GM23338 (cell line): ENCODE data around the gene CCDC102A. TPM values are rescaled to one million over a fixed set of nuclear protein-coding genes. Genes with fewer than 3 reads are reported as not detected.

Experiments
- ATAC-seq: fragments of 200-7000 bp; cut with Tn5 transposase; 3 replicates; pipeline ENCODE4 v1.9.1; 2020
- DNase-seq: peaks from one replicate; pipeline ENCODE4 v3.0.0-alpha.2; 2015; ENCODE audit warnings: low spot score
- H2AFZ ChIP-seq: fragments of 200-600 bp; sonication (generic); 2 replicates; pipeline ENCODE4 v1.8.0; 2016; ENCODE audit warnings: antibody characterized with exemption, mild to moderate bottlenecking, moderate library complexity
- H3F3A ChIP-seq: fragments of 200-600 bp; sonication (generic); replicated peaks from 2 replicates; pipeline ENCODE4 v1.8.0; 2017; ENCODE audit warnings: antibody characterized with exemption, mixed run types, low read depth
- H3K27ac ChIP-seq: fragments of 200-600 bp; sonication (generic); 2 replicates; pipeline ENCODE4 v1.6.1; 2016; ENCODE audit warnings: low read depth
- H3K27me3 ChIP-seq: fragments of 200-600 bp; sonication (generic); 2 replicates; pipeline ENCODE4 v1.8.0; 2016; ENCODE audit warnings: mild to moderate bottlenecking, mixed run types, moderate library complexity; ENCODE audit not compliant: insufficient read depth
- H3K36me3 ChIP-seq: fragments of 200-600 bp; sonication (generic); 2 replicates; pipeline ENCODE4 v1.8.0; 2016; ENCODE audit warnings: mild to moderate bottlenecking; ENCODE audit not compliant: insufficient read depth
- H3K4me1 ChIP-seq: fragments of 200-600 bp; sonication (generic); 2 replicates; pipeline ENCODE4 v1.8.0; 2016; ENCODE audit warnings: mild to moderate bottlenecking, moderate library complexity; ENCODE audit not compliant: insufficient read depth
- H3K4me2 ChIP-seq: fragments of 200-600 bp; sonication (generic); 2 replicates; pipeline ENCODE4 v1.7.1; 2017; ENCODE audit warnings: mixed run types
- H3K4me3 ChIP-seq: fragments of 200-600 bp; sonication (generic); 2 replicates; pipeline ENCODE4 v1.6.1; 2016; ENCODE audit warnings: mixed run types
- H3K79me2 ChIP-seq: fragments of 200-600 bp; sonication (generic); replicated peaks from 2 replicates; pipeline ENCODE4 v1.8.0; 2017; ENCODE audit warnings: mild to moderate bottlenecking; ENCODE audit not compliant: insufficient read depth
- H3K9me2 ChIP-seq: fragments of 200-600 bp; sonication (generic); 2 replicates; pipeline ENCODE4 v1.8.0; 2017; ENCODE audit not compliant: insufficient read depth
- H4K20me1 ChIP-seq: fragments of 200-600 bp; sonication (generic); replicated peaks from 2 replicates; pipeline ENCODE4 v1.8.0; 2017; ENCODE audit warnings: mild to moderate bottlenecking; ENCODE audit not compliant: insufficient read depth
- H3K27ac Mint-ChIP-seq: 2 replicates; pipeline ENCODE4 v1.8.0; 2020; ENCODE audit warnings: inconsistent platforms, mild to moderate bottlenecking, moderate library complexity, mixed read lengths
- H3K27me3 Mint-ChIP-seq: 3 replicates; pipeline ENCODE4 v1.8.0; 2022; ENCODE audit warnings: low read depth, mild to moderate bottlenecking, moderate library complexity, mixed read lengths, inconsistent platforms; ENCODE audit not compliant: insufficient read depth, poor library complexity
- H3K36me3 Mint-ChIP-seq: 3 replicates; pipeline ENCODE4 v1.8.0; 2021; ENCODE audit warnings: low read depth, mild to moderate bottlenecking, inconsistent platforms, moderate library complexity, mixed read lengths
- H3K4me1 Mint-ChIP-seq: 3 replicates; pipeline ENCODE4 v1.8.0; 2020; ENCODE audit warnings: mild to moderate bottlenecking, inconsistent platforms, mixed read lengths
- H3K4me3 Mint-ChIP-seq: 3 replicates; pipeline ENCODE4 v1.8.0; 2021; ENCODE audit warnings: moderate library complexity, mild to moderate bottlenecking, inconsistent platforms, mixed read lengths
- H3K9me3 Mint-ChIP-seq: 3 replicates; pipeline ENCODE4 v1.8.0; 2020; ENCODE audit warnings: moderate library complexity, mild to moderate bottlenecking, inconsistent platforms, mixed read lengths
- CREB1 ChIP-seq: fragments of 250-450 bp; sonication (Bioruptor Pico); IDR thresholded peaks from 2 replicates; pipeline ENCODE4 v1.5.0; 2020; ENCODE audit warnings: low read depth, mild to moderate bottlenecking, moderate library complexity
- CTCF ChIP-seq, 2 experiments: fragments of 200-600 bp in 1 of 2; sonication (generic) in 1 of 2; conservative IDR thresholded peaks; 2 replicates each; pipeline versions ENCODE4 v1.5.1 to v1.6.1; 2016 to 2017; ENCODE audit warnings: antibody characterized with exemption in 2 of 2, low read depth in 2 of 2, mild to moderate bottlenecking in 2 of 2, moderate library complexity in 1 of 2
- ETS1 ChIP-seq: IDR thresholded peaks from 2 replicates; pipeline ENCODE4 v1.6.1; 2016; ENCODE audit warnings: antibody characterized with exemption
- EZH2phosphoT487 ChIP-seq: fragments of 200-600 bp; sonication (generic); IDR thresholded peaks from one replicate; pipeline ENCODE4 v1.8.1; 2018; ENCODE audit warnings: antibody characterized with exemption; ENCODE audit not compliant: unreplicated experiment
- NANOG ChIP-seq: IDR thresholded peaks from 2 replicates; pipeline ENCODE4 v1.6.1; 2016; ENCODE audit warnings: antibody characterized with exemption, borderline replicate concordance
- REST ChIP-seq: IDR thresholded peaks from one replicate; pipeline ENCODE4 v1.6.1; 2018; ENCODE audit warnings: antibody characterized with exemption; ENCODE audit not compliant: unreplicated experiment
- ZNF114 ChIP-seq: fragments of 250-450 bp; sonication (Bioruptor Pico); IDR thresholded peaks from 2 replicates; pipeline ENCODE4 v1.5.0; 2020; ENCODE audit warnings: mild to moderate bottlenecking, moderate library complexity
- ZNF331 ChIP-seq: fragments of 250-450 bp; sonication (Bioruptor Pico); IDR thresholded peaks from 2 replicates; pipeline ENCODE4 v1.5.0; 2020; ENCODE audit warnings: low read depth, mild to moderate bottlenecking, moderate library complexity
- polyA plus RNA-seq: library from polyadenylated mRNA; unstranded; fragments of >200 nt; fragmentation: Nextera tagmentation; extraction: Ambion mirVana; gene quantifications from 2 replicates; pipeline ENCODE4 v1.2.1, GENCODE V29; 2016
- total RNA-seq: library from RNA; depleted of rRNA; stranded (reverse); fragments of >200 nt; shearing (Covaris generic); gene quantifications from 2 replicates; pipeline ENCODE4 v1.2.3, GENCODE V29; 2014
- TF ChIP-seq, protein P1 (sequence below): fragments of 250-450 bp; sonication (Bioruptor Pico); IDR thresholded peaks from 2 replicates; pipeline ENCODE4 v1.5.0; 2020; ENCODE audit warnings: mild to moderate bottlenecking, moderate library complexity

Gene CCDC102A
- total and polyA plus RNA-seq, 2 experiments from 2014 or later = 2.0 to 5.2 TPM

GRCh38 chr16:57469046-57469445, 67.3 kb downstream of the CCDC102A start:
- TF ChIP-seq CREB1 (CRISPR knock-in tag) = no peak
- Histone ChIP-seq H3K36me3 (peaks cover 47% of the 10 kb centered on the region), H3K27me3 (no peaks in the 10 kb centered on the region), H3K79me2 (peaks cover 23% of the 10 kb centered on the region), H3K4me3 (no peak overlapping the region), H4K20me1 (peaks cover 7% of the 10 kb centered on the region), H3F3A (0 out of 2 replicates have a peak, but pooled peaks cover 8% of the 10 kb centered on the region), H3K27ac (no peak overlapping the region), H2AFZ (no peak overlapping the region), H3K9me2 (no peaks in the 10 kb centered on the region), H3K4me1 (peaks cover 21% of the 10 kb centered on the region), H3K4me2 (no peak overlapping the region)
- H3K27me3 Mint-ChIP-seq = peaks cover 5% of the 10 kb centered on the region
- no peaks in the 10 kb centered on the region for H3K9me3 Mint-ChIP-seq
- peaks cover 32% of the 10 kb centered on the region for H3K4me1 Mint-ChIP-seq
- H3K4me3 Mint-ChIP-seq = no peak overlapping the region
- ATAC-seq = no peak
- peaks cover 70% of the 10 kb centered on the region for H3K36me3 Mint-ChIP-seq
- DNase-seq = no peak
- H3K27ac Mint-ChIP-seq = no peak overlapping the region

DNA sequence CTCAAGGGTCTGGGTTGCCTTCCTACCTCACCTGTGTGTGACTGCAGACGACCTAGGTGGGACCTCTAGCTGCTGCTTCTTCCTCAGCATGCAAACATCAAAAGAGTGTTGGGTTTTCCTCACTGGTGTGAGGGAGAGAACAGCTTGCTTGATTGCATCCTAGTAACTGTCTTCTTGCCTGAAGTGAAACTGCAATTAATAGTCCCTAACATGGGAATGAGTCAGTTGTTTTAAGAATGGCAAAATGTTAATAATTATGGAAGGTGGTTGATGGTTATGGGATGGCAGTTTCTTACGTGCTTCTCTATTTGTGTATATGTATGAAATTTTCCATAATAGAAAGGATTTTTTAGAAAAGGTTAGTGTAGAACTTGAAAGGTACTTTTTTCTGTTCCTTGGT, 68.0 kb downstream of the CCDC102A start:
- Histone ChIP-seq H3K27ac (no peak overlapping the region), H3K4me3 (no peak overlapping the region), H3K79me2 (peaks cover 30% of the 10 kb centered on the region), H2AFZ (no peak overlapping the region), H3K4me1 (peaks cover 28% of the 10 kb centered on the region), H3F3A (0 out of 2 replicates have a peak, but pooled peaks cover 8% of the 10 kb centered on the region), H3K9me2 (no peaks in the 10 kb centered on the region), H3K36me3 (peaks cover 47% of the 10 kb centered on the region), H4K20me1 (peaks cover 11% of the 10 kb centered on the region), H3K27me3 (no peaks in the 10 kb centered on the region), H3K4me2 (no peak overlapping the region)
- no peak overlapping the region for H3K27ac Mint-ChIP-seq
- DNase-seq (no peak), ATAC-seq (no peak)
- H3K36me3 Mint-ChIP-seq = peaks cover 74% of the 10 kb centered on the region
- peaks cover 36% of the 10 kb centered on the region for H3K4me1 Mint-ChIP-seq
- no peaks in the 10 kb centered on the region for H3K9me3 Mint-ChIP-seq
- H3K27me3 Mint-ChIP-seq = peaks cover 5% of the 10 kb centered on the region
- no peak overlapping the region for H3K4me3 Mint-ChIP-seq
- TF ChIP-seq EZH2phosphoT487 = no peak
- TF ChIP-seq, protein P1, sequence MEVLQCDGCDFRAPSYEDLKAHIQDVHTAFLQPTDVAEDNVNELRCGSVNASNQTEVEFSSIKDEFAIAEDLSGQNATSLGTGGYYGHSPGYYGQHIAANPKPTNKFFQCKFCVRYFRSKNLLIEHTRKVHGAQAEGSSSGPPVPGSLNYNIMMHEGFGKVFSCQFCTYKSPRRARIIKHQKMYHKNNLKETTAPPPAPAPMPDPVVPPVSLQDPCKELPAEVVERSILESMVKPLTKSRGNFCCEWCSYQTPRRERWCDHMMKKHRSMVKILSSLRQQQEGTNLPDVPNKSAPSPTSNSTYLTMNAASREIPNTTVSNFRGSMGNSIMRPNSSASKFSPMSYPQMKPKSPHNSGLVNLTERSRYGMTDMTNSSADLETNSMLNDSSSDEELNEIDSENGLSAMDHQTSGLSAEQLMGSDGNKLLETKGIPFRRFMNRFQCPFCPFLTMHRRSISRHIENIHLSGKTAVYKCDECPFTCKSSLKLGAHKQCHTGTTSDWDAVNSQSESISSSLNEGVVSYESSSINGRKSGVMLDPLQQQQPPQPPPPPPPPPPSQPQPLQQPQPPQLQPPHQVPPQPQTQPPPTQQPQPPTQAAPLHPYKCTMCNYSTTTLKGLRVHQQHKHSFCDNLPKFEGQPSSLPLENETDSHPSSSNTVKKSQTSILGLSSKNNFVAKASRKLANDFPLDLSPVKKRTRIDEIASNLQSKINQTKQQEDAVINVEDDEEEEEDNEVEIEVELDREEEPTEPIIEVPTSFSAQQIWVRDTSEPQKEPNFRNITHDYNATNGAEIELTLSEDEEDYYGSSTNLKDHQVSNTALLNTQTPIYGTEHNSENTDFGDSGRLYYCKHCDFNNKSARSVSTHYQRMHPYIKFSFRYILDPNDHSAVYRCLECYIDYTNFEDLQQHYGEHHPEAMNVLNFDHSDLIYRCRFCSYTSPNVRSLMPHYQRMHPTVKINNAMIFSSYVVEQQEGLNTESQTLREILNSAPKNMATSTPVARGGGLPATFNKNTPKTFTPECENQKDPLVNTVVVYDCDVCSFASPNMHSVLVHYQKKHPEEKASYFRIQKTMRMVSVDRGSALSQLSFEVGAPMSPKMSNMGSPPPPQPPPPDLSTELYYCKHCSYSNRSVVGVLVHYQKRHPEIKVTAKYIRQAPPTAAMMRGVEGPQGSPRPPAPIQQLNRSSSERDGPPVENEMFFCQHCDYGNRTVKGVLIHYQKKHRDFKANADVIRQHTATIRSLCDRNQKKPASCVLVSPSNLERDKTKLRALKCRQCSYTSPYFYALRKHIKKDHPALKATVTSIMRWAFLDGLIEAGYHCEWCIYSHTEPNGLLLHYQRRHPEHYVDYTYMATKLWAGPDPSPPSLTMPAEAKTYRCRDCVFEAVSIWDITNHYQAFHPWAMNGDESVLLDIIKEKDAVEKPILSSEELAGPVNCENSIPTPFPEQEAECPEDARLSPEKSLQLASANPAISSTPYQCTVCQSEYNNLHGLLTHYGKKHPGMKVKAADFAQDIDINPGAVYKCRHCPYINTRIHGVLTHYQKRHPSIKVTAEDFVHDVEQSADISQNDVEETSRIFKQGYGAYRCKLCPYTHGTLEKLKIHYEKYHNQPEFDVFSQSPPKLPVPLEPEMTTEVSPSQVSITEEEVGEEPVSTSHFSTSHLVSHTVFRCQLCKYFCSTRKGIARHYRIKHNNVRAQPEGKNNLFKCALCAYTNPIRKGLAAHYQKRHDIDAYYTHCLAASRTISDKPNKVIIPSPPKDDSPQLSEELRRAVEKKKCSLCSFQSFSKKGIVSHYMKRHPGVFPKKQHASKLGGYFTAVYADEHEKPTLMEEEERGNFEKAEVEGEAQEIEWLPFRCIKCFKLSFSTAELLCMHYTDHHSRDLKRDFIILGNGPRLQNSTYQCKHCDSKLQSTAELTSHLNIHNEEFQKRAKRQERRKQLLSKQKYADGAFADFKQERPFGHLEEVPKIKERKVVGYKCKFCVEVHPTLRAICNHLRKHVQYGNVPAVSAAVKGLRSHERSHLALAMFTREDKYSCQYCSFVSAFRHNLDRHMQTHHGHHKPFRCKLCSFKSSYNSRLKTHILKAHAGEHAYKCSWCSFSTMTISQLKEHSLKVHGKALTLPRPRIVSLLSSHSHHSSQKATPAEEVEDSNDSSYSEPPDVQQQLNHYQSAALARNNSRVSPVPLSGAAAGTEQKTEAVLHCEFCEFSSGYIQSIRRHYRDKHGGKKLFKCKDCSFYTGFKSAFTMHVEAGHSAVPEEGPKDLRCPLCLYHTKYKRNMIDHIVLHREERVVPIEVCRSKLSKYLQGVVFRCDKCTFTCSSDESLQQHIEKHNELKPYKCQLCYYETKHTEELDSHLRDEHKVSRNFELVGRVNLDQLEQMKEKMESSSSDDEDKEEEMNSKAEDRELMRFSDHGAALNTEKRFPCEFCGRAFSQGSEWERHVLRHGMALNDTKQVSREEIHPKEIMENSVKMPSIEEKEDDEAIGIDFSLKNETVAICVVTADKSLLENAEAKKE (CRISPR knock-in tag) = no peak
- TF ChIP-seq ZNF331 (CRISPR knock-in tag) = no peak
- no peak for TF ChIP-seq REST
- TF ChIP-seq ETS1 = no peak
- no peak for TF ChIP-seq CREB1 (CRISPR knock-in tag)
- TF ChIP-seq CTCF (conservative IDR thresholded peaks at IDR 0.05; ENCODE audit: low read depth in 2 of 2) = no peak
- no peak for TF ChIP-seq ZNF114 (CRISPR knock-in tag)
- no peak for TF ChIP-seq NANOG
